HEK293T (cell line): Measurements from ENCODE around the gene MYCBP2.
A peak's percentile ranks its signal among the peaks of the same experiment; 100 is the strongest.
"Not testable (repeated sequence)": the region's sequence is repeated elsewhere in the genome, so short reads cannot be mapped to it uniquely, and the experiment has no call there.

ENCODE experiments used
- CTCF ChIA-PET: fragments of 350-600 bp; formaldehyde crosslinking; extraction: SDS; loops from one replicate; lab custom pipeline; 2021; ENCODE audit warnings: antibody characterized with exemption, inconsistent platforms; lab: Yijun Ruan, JAX
- POLR2A ChIA-PET: fragments of 350-600 bp; formaldehyde crosslinking; extraction: SDS; loops from one replicate; lab custom pipeline; 2020; ENCODE audit warnings: antibody characterized with exemption, inconsistent platforms; lab: Yijun Ruan, JAX
- DNase-seq: peaks from one replicate; pipeline ENCODE4 v3.0.0; 2012; ENCODE audit warnings: mixed read lengths; ENCODE audit errors: extremely low spot score
- ARNT ChIP-seq: fragments of 450-650 bp; IDR thresholded peaks from 2 replicates; pipeline ENCODE4 v1.6.1; 2017; ENCODE audit warnings: mild to moderate bottlenecking
- BHLHE40 ChIP-seq: fragments of 450-650 bp; IDR thresholded peaks from 2 replicates; pipeline ENCODE4 v1.6.1; 2016; ENCODE audit warnings: mild to moderate bottlenecking, moderate library complexity, borderline replicate concordance
- CTBP1 ChIP-seq: fragments of 450-650 bp; IDR thresholded peaks from 2 replicates; pipeline ENCODE4 v1.6.1; 2016; ENCODE audit warnings: borderline replicate concordance
- ELF4 ChIP-seq: fragments of 450-650 bp; IDR thresholded peaks from 2 replicates; pipeline ENCODE4 v1.6.1; 2017; ENCODE audit warnings: antibody characterized with exemption
- FOXA1 ChIP-seq: fragments of 450-650 bp; IDR thresholded peaks from 2 replicates; pipeline ENCODE4 v1.6.1; 2016; ENCODE audit warnings: mild to moderate bottlenecking
- FOXK2 ChIP-seq: fragments of 450-650 bp; IDR thresholded peaks from 2 replicates; pipeline ENCODE4 v1.6.1; 2016; ENCODE audit warnings: mild to moderate bottlenecking
- FOXM1 ChIP-seq: fragments of 450-650 bp; IDR thresholded peaks from 2 replicates; pipeline ENCODE4 v1.6.1; 2017; ENCODE audit warnings: mild to moderate bottlenecking, borderline replicate concordance
- HDGF ChIP-seq: fragments of 450-650 bp; IDR thresholded peaks from 2 replicates; pipeline ENCODE4 v1.6.1; 2017; ENCODE audit warnings: antibody characterized with exemption, borderline replicate concordance
- L3MBTL2 ChIP-seq: fragments of 450-650 bp; conservative IDR thresholded peaks from 2 replicates; pipeline ENCODE4 v1.6.1; 2016; ENCODE audit warnings: mild to moderate bottlenecking
- LEF1 ChIP-seq: fragments of 450-650 bp; IDR thresholded peaks from 2 replicates; pipeline ENCODE4 v1.6.1; 2017; ENCODE audit warnings: mild to moderate bottlenecking, borderline replicate concordance
- NFRKB ChIP-seq: fragments of 450-650 bp; IDR thresholded peaks from 2 replicates; pipeline ENCODE4 v1.6.1; 2016; ENCODE audit warnings: mild to moderate bottlenecking, moderate library complexity
- PKNOX1 ChIP-seq: fragments of 450-650 bp; IDR thresholded peaks from 2 replicates; pipeline ENCODE4 v1.6.1; 2016
- SP1 ChIP-seq: fragments of 450-650 bp; IDR thresholded peaks from 2 replicates; pipeline ENCODE4 v1.6.1; 2017
- SUZ12 ChIP-seq: fragments of 450-650 bp; IDR thresholded peaks from 2 replicates; pipeline ENCODE4 v1.6.1; 2016; ENCODE audit warnings: mild to moderate bottlenecking
- TARDBP ChIP-seq: fragments of 450-650 bp; IDR thresholded peaks from 2 replicates; pipeline ENCODE4 v1.6.1; 2016
- ZNF384 ChIP-seq: fragments of 450-650 bp; IDR thresholded peaks from 2 replicates; pipeline ENCODE4 v1.6.1; 2016

Gene MYCBP2

GRCh38 chr13:77289851-77290250 is 37.0 kb downstream of the MYCBP2 start:
- DNase-seq: no peak
- CTCF ChIA-PET: no interaction called here

GRCh38 chr13:77285632-77286031 is 41.3 kb downstream of the MYCBP2 start:
- CTCF ChIA-PET: interaction anchor here (0.7 kb wide), 1 partner anchor 845 kb away, joined by 3 read pairs; no protein-coding TSS in a partner anchor
- not testable (repeated sequence) for DNase-seq
- POLR2A ChIA-PET: interaction anchor here (0.7 to 0.9 kb wide), 2 partner anchors 40 to 42 kb away, joined by 3 to 4 read pairs; partner anchors contain the start of gene MYCBP2

More at GRCh38 chr13:77289851-77290250, 37.0 kb downstream of the MYCBP2 start:
- no peak for TF ChIP-seq TARDBP
- TF ChIP-seq FOXA1: no peak
- TF ChIP-seq FOXK2: no peak
- no peak for TF ChIP-seq ARNT
- no peak for TF ChIP-seq HDGF
- no peak for TF ChIP-seq NFRKB
- POLR2A ChIA-PET: no interaction called here

GRCh38 chr13:77285098-77285497 is 41.8 kb downstream of the MYCBP2 start:
- no peak for DNase-seq
- ChIA-PET CTCF (interaction anchor here (0.7 kb wide), 1 partner anchor 846 kb away, joined by 3 read pairs; no protein-coding TSS in a partner anchor), POLR2A (no interaction called here)
- no peak for TF ChIP-seq TARDBP
- TF ChIP-seq FOXA1: no peak
- TF ChIP-seq CTBP1: no peak
- TF ChIP-seq SP1: no peak
- no peak for TF ChIP-seq L3MBTL2
- TF ChIP-seq PKNOX1: no peak
- no peak for TF ChIP-seq FOXK2
- no peak for TF ChIP-seq SUZ12
- TF ChIP-seq NFRKB: no peak
- TF ChIP-seq ZNF384: no peak
- TF ChIP-seq ARNT: no peak
- TF ChIP-seq HDGF: no peak
- no peak for TF ChIP-seq LEF1
- no peak for TF ChIP-seq BHLHE40
- TF ChIP-seq ELF4: no peak
- TF ChIP-seq FOXM1: no peak

DNA sequence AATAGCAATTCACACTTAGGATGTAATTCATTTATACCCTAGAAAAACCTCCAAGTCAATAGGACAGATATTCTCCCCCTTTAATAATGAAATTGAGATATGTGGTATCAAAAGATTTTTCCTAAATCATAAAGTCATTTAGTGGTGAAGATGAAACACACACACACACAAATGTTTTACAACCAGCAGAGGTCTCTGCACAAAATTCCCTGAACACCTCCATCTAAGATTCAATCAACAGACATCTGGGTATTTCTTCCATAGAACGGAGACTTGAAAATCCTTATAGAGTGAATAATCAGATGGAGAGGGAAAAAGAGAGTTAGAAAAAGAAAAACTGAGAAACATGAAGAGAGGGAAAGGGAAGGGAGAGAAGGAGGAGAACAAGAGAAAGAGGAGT is 52.8 kb downstream of the MYCBP2 start:
- ChIA-PET POLR2A (no interaction called here), CTCF (interaction anchor here (0.6 kb wide), 1 partner anchor 205 kb away, joined by 3 read pairs; no protein-coding TSS in a partner anchor)
- no peak for TF ChIP-seq TARDBP
- no peak for TF ChIP-seq FOXK2
- TF ChIP-seq FOXM1: no peak
- no peak for TF ChIP-seq CTBP1
- no peak for TF ChIP-seq NFRKB
- TF ChIP-seq BHLHE40: no peak
- TF ChIP-seq LEF1: no peak
- TF ChIP-seq SUZ12: no peak
- TF ChIP-seq ARNT: no peak
- TF ChIP-seq L3MBTL2: no peak
- no peak for TF ChIP-seq FOXA1
- TF ChIP-seq ZNF384: no peak
- TF ChIP-seq PKNOX1: no peak
- TF ChIP-seq ELF4: no peak
- DNase-seq: no peak

DNA sequence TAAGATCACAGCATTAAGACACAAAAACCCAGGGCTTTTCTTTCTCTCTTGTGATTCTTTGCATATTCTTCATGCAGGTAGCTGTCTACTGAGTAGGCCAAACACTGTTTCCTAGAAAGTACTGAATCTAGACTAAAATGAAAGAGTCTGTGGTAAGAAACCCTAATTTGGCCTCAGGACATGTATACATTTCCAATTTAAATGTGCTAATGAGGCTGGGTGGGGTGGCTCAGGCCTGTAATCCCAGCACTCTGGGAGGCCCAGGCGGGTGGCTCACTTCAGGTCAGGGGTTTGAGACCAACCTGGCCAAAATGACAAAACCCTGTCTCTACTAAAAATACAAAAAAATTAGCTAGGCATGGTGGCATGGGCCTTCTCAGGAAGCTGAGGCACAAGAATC is 57.8 kb downstream of the MYCBP2 start:
- POLR2A ChIA-PET: no interaction called here
- DNase-seq: no peak
- CTCF ChIA-PET: interaction anchor here (0.5 to 0.6 kb wide), 2 partner anchors 99 to 112 kb away, joined by 3 to 4 read pairs; no protein-coding TSS in a partner anchor
- no peak for TF ChIP-seq LEF1
- no peak for TF ChIP-seq SUZ12
- TF ChIP-seq SP1: no peak
- no peak for TF ChIP-seq FOXA1
- no peak for TF ChIP-seq BHLHE40
- TF ChIP-seq TARDBP: no peak
- no peak for TF ChIP-seq CTBP1
- no peak for TF ChIP-seq ZNF384
- TF ChIP-seq ELF4: no peak
- no peak for TF ChIP-seq PKNOX1
- no peak for TF ChIP-seq FOXM1
- TF ChIP-seq L3MBTL2: no peak
- TF ChIP-seq ARNT: no peak
- no peak for TF ChIP-seq HDGF
- TF ChIP-seq NFRKB: no peak
- no peak for TF ChIP-seq FOXK2

- TF ChIP-seq BHLHE40 (no peak), ZNF384 (no peak), LEF1 (no peak), HDGF (no peak), L3MBTL2 (no peak), FOXK2 (no peak)
- no peak for DNase-seq
- ChIA-PET POLR2A (no interaction called here), CTCF (interaction anchor here (0.6 kb wide), 1 partner anchor 481 kb away, joined by 5 read pairs; no protein-coding TSS in a partner anchor)
Observed at GRCh38 chr13:77267362-77267761, 59.5 kb downstream of the MYCBP2 start.

- no peak for DNase-seq
- TF ChIP-seq NFRKB: no peak
- peak; percentile 19; the same call in 1 of the 2 replicates for TF ChIP-seq PKNOX1
- ChIA-PET CTCF (no interaction called here), POLR2A (interaction anchor here (0.6 kb wide), 1 partner anchor 1949 kb away, joined by 3 read pairs; no protein-coding TSS in a partner anchor)
Observed at GRCh38 chr13:77265336-77265735, 61.6 kb downstream of the MYCBP2 start.
